Keratinocyte (primary cell): ENCODE results near the gene STRN3. TPM values are rescaled to one million over a fixed set of nuclear protein-coding genes. Genes with fewer than 3 reads are reported as not detected.
A peak's percentile ranks its signal among the peaks of the same experiment; 100 is the strongest.

Source experiments
- DNase-seq: peaks from one replicate; pipeline ENCODE4 v3.0.0-alpha.2; 2011; ENCODE audit warnings: low read depth, missing footprints, low spot score
- FAIRE-seq: peaks from 2 replicates; lab custom pipeline; 2011; peaks lifted over from hg19 to GRCh38; lab: Jason Lieb, UNC
- H2AFZ ChIP-seq: 2 replicates; pipeline ENCODE4 v1.6.0; 2012; ENCODE audit warnings: low read length, control low read depth, inconsistent platforms; ENCODE audit not compliant: control insufficient read depth
- H3K27ac ChIP-seq: 2 replicates; pipeline ENCODE4 v1.5.1; 2011; ENCODE audit warnings: low read length; ENCODE audit not compliant: control insufficient read depth, insufficient read depth
- H3K27me3 ChIP-seq: 3 replicates; pipeline ENCODE4 v1.6.0; 2011; ENCODE audit warnings: low read length; ENCODE audit not compliant: control insufficient read depth, insufficient read depth; ENCODE audit errors: extremely low read depth
- H3K36me3 ChIP-seq, 2 experiments: 2 replicates in 1 of 2; 3 replicates in 1 of 2; pipeline ENCODE4 v1.5.1; 2011; ENCODE audit warnings: low read length in 2 of 2, mild to moderate bottlenecking in 1 of 2; ENCODE audit not compliant: control insufficient read depth in 2 of 2, insufficient read depth in 2 of 2; ENCODE audit errors: extremely low read depth in 1 of 2
- H3K4me1 ChIP-seq: 3 replicates; pipeline ENCODE4 v1.5.1; 2011; ENCODE audit warnings: low read length; ENCODE audit not compliant: control insufficient read depth, insufficient read depth; ENCODE audit errors: extremely low read depth
- H3K4me2 ChIP-seq: 3 replicates; pipeline ENCODE4 v1.6.0; 2011; ENCODE audit warnings: low read depth, low read length; ENCODE audit not compliant: control insufficient read depth, insufficient read depth; ENCODE audit errors: extremely low read depth
- H3K4me3 ChIP-seq, 3 experiments: fragments of 200-600 bp in 1 of 3; sonication (generic) in 1 of 3; 2 replicates in 2 of 3; 3 replicates in 1 of 3; pipeline ENCODE4 v1.5.1; 2011 to 2016; ENCODE audit warnings: low read length in 3 of 3, mild to moderate bottlenecking in 3 of 3, control low read depth in 2 of 3, inconsistent platforms in 1 of 3, low read depth in 1 of 3, mixed read lengths in 1 of 3, mixed run types in 1 of 3, moderate library complexity in 1 of 3; ENCODE audit not compliant: control insufficient read depth in 2 of 3, insufficient read depth in 2 of 3; ENCODE audit errors: extremely low read depth in 1 of 3
- H3K79me2 ChIP-seq: 2 replicates; pipeline ENCODE4 v1.6.0; 2012; ENCODE audit warnings: low read length; ENCODE audit not compliant: control insufficient read depth, insufficient read depth
- H3K9ac ChIP-seq: 3 replicates; pipeline ENCODE4 v1.6.0; 2011; ENCODE audit warnings: low read length; ENCODE audit not compliant: control insufficient read depth, insufficient read depth; ENCODE audit errors: extremely low read depth
- H3K9me1 ChIP-seq: 3 replicates; pipeline ENCODE4 v1.6.0; 2011; ENCODE audit warnings: low read length; ENCODE audit not compliant: control insufficient read depth, insufficient read depth; ENCODE audit errors: extremely low read depth
- H3K9me3 ChIP-seq: 2 replicates; pipeline ENCODE4 v1.5.1; 2012; ENCODE audit warnings: low read depth, low read length; ENCODE audit not compliant: control insufficient read depth
- H4K20me1 ChIP-seq: 3 replicates; pipeline ENCODE4 v1.6.0; 2011; ENCODE audit warnings: low read length; ENCODE audit not compliant: control insufficient read depth, insufficient read depth; ENCODE audit errors: extremely low read depth
- EZH2 ChIP-seq: IDR thresholded peaks from one replicate; pipeline ENCODE4 v1.6.1; 2012; ENCODE audit warnings: inconsistent platforms, mild to moderate bottlenecking, low read length, moderate library complexity
- dilution Hi-C: fragments of 300-500 bp; cut with MboI; formaldehyde crosslinking; loops from one replicate; pipeline ENCODE4 v1.7.0; 2020; ENCODE audit warnings: low sequenced_read_pairs; ENCODE audit not compliant: extremely low pct_ligation_motif_present
- polyA plus RNA-seq, 5 experiments: library from polyadenylated mRNA; depleted of rRNA in 3 of 5; stranded (reverse) in 3 of 5; stranded (forward) in 1 of 5; unstranded in 1 of 5; fragments of >200 nt; gene quantifications; 1 replicate in 1 of 5; 2 replicates in 3 of 5; 3 replicates in 1 of 5; pipeline versions ENCODE4 v1.2.1 to v1.2.3, GENCODE V29; 2011 to 2012; ENCODE audit warnings: missing spikeins in 2 of 5, low read depth in 1 of 5, low replicate concordance in 1 of 5
- TF ChIP-seq, protein P1 (sequence below), 3 experiments: IDR thresholded peaks in 1 of 3; conservative IDR thresholded peaks in 1 of 3; optimal IDR thresholded peaks in 1 of 3; 2 replicates in 2 of 3; 3 replicates in 1 of 3; pipeline versions ENCODE3 to v1.5.1; 2011; ENCODE audit warnings: low read length in 3 of 3, mild to moderate bottlenecking in 3 of 3, moderate library complexity in 2 of 3, control low read depth in 1 of 3, inconsistent platforms in 1 of 3; ENCODE audit not compliant: insufficient read depth in 2 of 3; ENCODE audit errors: extremely low read depth in 1 of 3

Gene STRN3
- polyA plus RNA-seq, 1 donor (not counting 4 experiments of a cell fraction or from before 2014, with no cell fraction given): 38.1 TPM

DNA sequence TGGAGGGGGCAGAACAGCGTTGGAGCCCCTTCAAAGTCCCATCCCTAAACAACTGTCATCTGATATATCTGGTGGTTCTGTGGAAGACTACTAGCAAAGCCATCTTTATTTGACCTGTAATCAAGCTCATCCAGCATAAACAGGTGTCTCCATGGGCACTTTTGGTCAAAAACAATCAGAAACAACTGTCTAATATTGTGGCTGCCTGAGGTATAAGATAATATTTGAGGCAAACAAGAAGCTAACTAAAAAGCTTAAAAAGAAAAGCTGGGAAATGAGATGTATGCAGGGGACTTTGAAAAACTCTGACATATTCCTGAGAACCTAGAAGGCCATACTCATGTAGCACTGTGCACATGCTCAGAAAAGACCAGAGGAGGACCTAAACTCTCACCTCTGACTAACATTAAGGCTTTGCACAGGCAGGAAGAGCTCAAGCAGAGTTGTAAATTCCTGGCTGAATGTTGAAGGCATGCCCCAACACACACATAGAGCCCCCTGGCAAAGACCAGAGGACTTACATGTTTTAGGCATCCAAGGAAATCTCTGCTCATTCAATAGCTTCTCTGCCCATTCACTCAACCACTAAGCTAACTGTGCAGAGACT is 28.0 kb downstream of the STRN3 start:
- Histone ChIP-seq H3K27ac (peak overlapping the region; percentile 36), H3K9me1 (no peaks in the 10 kb centered on the region), H4K20me1 (peaks cover 29% of the 10 kb centered on the region), H3K27me3 (no peaks in the 10 kb centered on the region), H3K79me2 (peaks cover 93% of the 10 kb centered on the region), H3K4me3 (no peak overlapping the region), H3K36me3 (peaks cover 0 to 3% of the 10 kb centered on the region in 2 experiments), H3K4me2 (no peak overlapping the region), H3K4me1 (peaks cover 30% of the 10 kb centered on the region), H2AFZ (no peak overlapping the region), H3K9me3 (no peaks in the 10 kb centered on the region), H3K9ac (no peak overlapping the region)
- dilution Hi-C loops: no loop called here
- FAIRE-seq: peak; percentile 95
- peak; percentile 25 for DNase-seq
- TF ChIP-seq EZH2: no peak
- TF ChIP-seq, protein P1, sequence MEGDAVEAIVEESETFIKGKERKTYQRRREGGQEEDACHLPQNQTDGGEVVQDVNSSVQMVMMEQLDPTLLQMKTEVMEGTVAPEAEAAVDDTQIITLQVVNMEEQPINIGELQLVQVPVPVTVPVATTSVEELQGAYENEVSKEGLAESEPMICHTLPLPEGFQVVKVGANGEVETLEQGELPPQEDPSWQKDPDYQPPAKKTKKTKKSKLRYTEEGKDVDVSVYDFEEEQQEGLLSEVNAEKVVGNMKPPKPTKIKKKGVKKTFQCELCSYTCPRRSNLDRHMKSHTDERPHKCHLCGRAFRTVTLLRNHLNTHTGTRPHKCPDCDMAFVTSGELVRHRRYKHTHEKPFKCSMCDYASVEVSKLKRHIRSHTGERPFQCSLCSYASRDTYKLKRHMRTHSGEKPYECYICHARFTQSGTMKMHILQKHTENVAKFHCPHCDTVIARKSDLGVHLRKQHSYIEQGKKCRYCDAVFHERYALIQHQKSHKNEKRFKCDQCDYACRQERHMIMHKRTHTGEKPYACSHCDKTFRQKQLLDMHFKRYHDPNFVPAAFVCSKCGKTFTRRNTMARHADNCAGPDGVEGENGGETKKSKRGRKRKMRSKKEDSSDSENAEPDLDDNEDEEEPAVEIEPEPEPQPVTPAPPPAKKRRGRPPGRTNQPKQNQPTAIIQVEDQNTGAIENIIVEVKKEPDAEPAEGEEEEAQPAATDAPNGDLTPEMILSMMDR (optimal IDR thresholded peaks at IDR 0.05 in 1 of 3, IDR thresholded peaks at IDR 0.05 in 1 of 3, conservative IDR thresholded peaks at IDR 0.05 in 1 of 3; ENCODE audit: extremely low read depth in 1 of 3, insufficient read depth in 2 of 3, low read length in 3 of 3): peak in 1 of 3 experiments; percentile 14

DNA sequence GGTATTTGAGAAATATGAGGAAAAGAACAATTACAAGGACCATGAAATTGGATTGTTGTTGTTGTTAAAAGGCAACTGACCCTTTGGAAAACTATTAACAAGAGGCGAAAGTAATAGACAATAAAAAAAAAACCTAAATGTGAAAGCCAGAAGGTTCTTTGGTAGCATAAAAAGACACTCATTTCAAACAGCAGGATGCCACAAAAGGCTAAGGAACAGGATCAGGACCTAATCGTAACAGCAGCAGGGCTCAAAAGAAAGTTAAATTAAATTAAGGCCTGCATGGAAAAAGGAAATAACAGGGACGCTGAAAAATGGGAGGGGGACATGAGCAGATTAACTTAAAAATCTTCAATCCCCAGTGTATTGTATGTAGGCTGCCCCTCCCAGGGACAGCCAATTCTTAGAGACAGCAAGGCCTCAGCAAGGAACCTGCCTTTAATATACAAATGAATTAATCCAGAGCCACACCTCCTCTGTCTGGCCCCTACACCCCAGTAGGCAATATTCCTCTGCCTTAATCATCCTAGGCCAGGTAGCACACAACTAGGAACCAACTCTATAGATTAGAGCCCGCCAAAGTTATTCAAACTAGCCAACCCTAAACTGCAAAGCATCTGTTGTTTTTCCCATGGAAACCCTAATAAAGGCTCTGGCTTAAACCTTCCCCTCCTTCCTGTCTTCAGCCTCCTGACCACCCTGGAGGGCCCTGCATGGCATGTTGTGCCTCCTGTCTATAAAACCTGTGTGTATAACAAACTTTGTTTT is 29.1 kb downstream of the STRN3 start:
- no peak overlapping the region for H2AFZ ChIP-seq
- H3K79me2 ChIP-seq: peaks cover 96% of the 10 kb centered on the region
- TF ChIP-seq, protein P1 (optimal IDR thresholded peaks at IDR 0.05 in 1 of 3, IDR thresholded peaks at IDR 0.05 in 1 of 3, conservative IDR thresholded peaks at IDR 0.05 in 1 of 3; ENCODE audit: extremely low read depth in 1 of 3, insufficient read depth in 2 of 3, low read length in 3 of 3): no peak
- H3K9ac ChIP-seq: no peak overlapping the region
- no peak overlapping the region for H3K27ac ChIP-seq
- DNase-seq (no peak), FAIRE-seq (no peak)
- H3K4me3 ChIP-seq: no peak overlapping the region
- H3K4me2 ChIP-seq: no peak overlapping the region
- H3K36me3 ChIP-seq: peaks cover 0 to 2% of the 10 kb centered on the region in 2 experiments
- H3K4me1 ChIP-seq: peaks cover 30% of the 10 kb centered on the region
- no peaks in the 10 kb centered on the region for H3K9me1 ChIP-seq
- no peaks in the 10 kb centered on the region for H3K27me3 ChIP-seq
- no peaks in the 10 kb centered on the region for H3K9me3 ChIP-seq
- peaks cover 29% of the 10 kb centered on the region for H4K20me1 ChIP-seq
- dilution Hi-C loops: no loop called here
